ENCODE data around the gene HEPH.

DNA sequence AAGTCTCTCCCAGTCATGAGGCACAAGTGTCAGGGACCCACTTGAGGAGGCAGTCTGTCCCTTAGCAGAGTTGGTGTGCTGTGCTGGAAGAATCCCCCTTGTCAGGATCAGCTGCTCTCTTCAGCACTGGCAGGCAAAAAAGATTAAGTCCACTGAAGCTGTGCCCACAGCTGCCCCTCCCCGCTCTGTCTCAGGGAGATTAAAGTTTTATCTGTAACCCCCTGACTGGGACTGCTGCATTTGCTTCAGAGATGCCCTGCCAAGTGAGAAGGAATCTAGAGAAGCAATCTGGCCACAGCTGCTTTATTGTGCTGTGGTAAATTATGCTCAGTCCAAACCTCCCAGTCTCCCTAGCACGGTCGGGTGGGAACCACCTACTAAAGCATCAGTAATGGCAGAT lies 37.4 kb upstream of the HEPH start:
- TF ChIP-seq, protein P1, sequence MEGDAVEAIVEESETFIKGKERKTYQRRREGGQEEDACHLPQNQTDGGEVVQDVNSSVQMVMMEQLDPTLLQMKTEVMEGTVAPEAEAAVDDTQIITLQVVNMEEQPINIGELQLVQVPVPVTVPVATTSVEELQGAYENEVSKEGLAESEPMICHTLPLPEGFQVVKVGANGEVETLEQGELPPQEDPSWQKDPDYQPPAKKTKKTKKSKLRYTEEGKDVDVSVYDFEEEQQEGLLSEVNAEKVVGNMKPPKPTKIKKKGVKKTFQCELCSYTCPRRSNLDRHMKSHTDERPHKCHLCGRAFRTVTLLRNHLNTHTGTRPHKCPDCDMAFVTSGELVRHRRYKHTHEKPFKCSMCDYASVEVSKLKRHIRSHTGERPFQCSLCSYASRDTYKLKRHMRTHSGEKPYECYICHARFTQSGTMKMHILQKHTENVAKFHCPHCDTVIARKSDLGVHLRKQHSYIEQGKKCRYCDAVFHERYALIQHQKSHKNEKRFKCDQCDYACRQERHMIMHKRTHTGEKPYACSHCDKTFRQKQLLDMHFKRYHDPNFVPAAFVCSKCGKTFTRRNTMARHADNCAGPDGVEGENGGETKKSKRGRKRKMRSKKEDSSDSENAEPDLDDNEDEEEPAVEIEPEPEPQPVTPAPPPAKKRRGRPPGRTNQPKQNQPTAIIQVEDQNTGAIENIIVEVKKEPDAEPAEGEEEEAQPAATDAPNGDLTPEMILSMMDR (conservative IDR thresholded peaks at IDR 0.05; ENCODE audit: low read depth in 2 of 2): no peak
- no peak for TF ChIP-seq JUNB (IDR thresholded peaks at IDR 0.05; ENCODE audit: unreplicated experiment)
- no peak for TF ChIP-seq NANOG (IDR thresholded peaks at IDR 0.05; ENCODE audit: borderline replicate concordance)
- TF ChIP-seq ZNF331 (CRISPR knock-in tag; IDR thresholded peaks at IDR 0.05; ENCODE audit: low read depth): no peak
- no peak for TF ChIP-seq STAT1 (IDR thresholded peaks at IDR 0.05; ENCODE audit: unreplicated experiment)
- no peak for TF ChIP-seq POLR2AphosphoS5 (IDR thresholded peaks at IDR 0.05; ENCODE audit: low read depth)
- TF ChIP-seq EZH2phosphoT487 (IDR thresholded peaks at IDR 0.05; ENCODE audit: unreplicated experiment): no peak
- no peak for TF ChIP-seq ZNF114 (CRISPR knock-in tag; IDR thresholded peaks at IDR 0.05)
- TF ChIP-seq, protein P2, sequence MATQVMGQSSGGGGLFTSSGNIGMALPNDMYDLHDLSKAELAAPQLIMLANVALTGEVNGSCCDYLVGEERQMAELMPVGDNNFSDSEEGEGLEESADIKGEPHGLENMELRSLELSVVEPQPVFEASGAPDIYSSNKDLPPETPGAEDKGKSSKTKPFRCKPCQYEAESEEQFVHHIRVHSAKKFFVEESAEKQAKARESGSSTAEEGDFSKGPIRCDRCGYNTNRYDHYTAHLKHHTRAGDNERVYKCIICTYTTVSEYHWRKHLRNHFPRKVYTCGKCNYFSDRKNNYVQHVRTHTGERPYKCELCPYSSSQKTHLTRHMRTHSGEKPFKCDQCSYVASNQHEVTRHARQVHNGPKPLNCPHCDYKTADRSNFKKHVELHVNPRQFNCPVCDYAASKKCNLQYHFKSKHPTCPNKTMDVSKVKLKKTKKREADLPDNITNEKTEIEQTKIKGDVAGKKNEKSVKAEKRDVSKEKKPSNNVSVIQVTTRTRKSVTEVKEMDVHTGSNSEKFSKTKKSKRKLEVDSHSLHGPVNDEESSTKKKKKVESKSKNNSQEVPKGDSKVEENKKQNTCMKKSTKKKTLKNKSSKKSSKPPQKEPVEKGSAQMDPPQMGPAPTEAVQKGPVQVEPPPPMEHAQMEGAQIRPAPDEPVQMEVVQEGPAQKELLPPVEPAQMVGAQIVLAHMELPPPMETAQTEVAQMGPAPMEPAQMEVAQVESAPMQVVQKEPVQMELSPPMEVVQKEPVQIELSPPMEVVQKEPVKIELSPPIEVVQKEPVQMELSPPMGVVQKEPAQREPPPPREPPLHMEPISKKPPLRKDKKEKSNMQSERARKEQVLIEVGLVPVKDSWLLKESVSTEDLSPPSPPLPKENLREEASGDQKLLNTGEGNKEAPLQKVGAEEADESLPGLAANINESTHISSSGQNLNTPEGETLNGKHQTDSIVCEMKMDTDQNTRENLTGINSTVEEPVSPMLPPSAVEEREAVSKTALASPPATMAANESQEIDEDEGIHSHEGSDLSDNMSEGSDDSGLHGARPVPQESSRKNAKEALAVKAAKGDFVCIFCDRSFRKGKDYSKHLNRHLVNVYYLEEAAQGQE (IDR thresholded peaks at IDR 0.05; ENCODE audit: unreplicated experiment): no peak
- TF ChIP-seq EZH2 (IDR thresholded peaks at IDR 0.05; ENCODE audit: low read depth, unreplicated experiment): no peak
- TF ChIP-seq CREB1 (CRISPR knock-in tag; IDR thresholded peaks at IDR 0.05; ENCODE audit: low read depth): no peak
- no peak for TF ChIP-seq ETS1 (IDR thresholded peaks at IDR 0.05)
